AG09319 (cell line): ENCODE measurements around the gene SYVN1.

Experiments used
- DNase-seq: peaks from one replicate; pipeline ENCODE4 v3.0.0-alpha.2; 2010; ENCODE audit warnings: low read depth; ENCODE audit errors: extremely low read depth
- TF ChIP-seq, protein P1 (sequence below): IDR thresholded peaks from 2 replicates; pipeline ENCODE4 v1.5.1; 2011; ENCODE audit warnings: low read depth, mild to moderate bottlenecking, inconsistent platforms, low read length, moderate library complexity

SYVN1 gene

GRCh38 chr11:65172600-65172999, 38.3 kb upstream of the SYVN1 start:
- no peak for DNase-seq
- TF ChIP-seq, protein P1, sequence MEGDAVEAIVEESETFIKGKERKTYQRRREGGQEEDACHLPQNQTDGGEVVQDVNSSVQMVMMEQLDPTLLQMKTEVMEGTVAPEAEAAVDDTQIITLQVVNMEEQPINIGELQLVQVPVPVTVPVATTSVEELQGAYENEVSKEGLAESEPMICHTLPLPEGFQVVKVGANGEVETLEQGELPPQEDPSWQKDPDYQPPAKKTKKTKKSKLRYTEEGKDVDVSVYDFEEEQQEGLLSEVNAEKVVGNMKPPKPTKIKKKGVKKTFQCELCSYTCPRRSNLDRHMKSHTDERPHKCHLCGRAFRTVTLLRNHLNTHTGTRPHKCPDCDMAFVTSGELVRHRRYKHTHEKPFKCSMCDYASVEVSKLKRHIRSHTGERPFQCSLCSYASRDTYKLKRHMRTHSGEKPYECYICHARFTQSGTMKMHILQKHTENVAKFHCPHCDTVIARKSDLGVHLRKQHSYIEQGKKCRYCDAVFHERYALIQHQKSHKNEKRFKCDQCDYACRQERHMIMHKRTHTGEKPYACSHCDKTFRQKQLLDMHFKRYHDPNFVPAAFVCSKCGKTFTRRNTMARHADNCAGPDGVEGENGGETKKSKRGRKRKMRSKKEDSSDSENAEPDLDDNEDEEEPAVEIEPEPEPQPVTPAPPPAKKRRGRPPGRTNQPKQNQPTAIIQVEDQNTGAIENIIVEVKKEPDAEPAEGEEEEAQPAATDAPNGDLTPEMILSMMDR: no peak

- DNase-seq: no peak
- TF ChIP-seq, protein P1: no peak
Observed at GRCh38 chr11:65170058-65170534, 35.8 kb upstream of the SYVN1 start, which contains the start of gene SPDYC. Gene SPDYC (plus strand): TSS chr11:65170233. CDS start chr11:65171358, 1,125 bp downstream.

GRCh38 chr11:65169164-65169641, 34.9 kb upstream of the SYVN1 start:
- TF ChIP-seq, protein P1: no peak
- DNase-seq: no peak

- DNase-seq: no peak
- TF ChIP-seq, protein P1: no peak
Observed at GRCh38 chr11:65167656-65168055, 33.3 kb upstream of the SYVN1 start.

GRCh38 chr11:65166893-65167292, 32.6 kb upstream of the SYVN1 start:
- no peak for DNase-seq
- TF ChIP-seq, protein P1: no peak

- TF ChIP-seq, protein P1: no peak
- DNase-seq: no peak
Observed at GRCh38 chr11:65165410-65166317, 31.3 kb upstream of the SYVN1 start.

- TF ChIP-seq, protein P1: no peak
- no peak for DNase-seq
Observed at GRCh38 chr11:65163684-65164083, 29.4 kb upstream of the SYVN1 start.
